ENCODE data around the gene CLCN6. TPM values are rescaled to one million over a fixed set of nuclear protein-coding genes. Genes with fewer than 3 reads are reported as not detected.

Gene CLCN6
- polyA plus RNA-seq, 1 donor (not counting 4 experiments of a cell fraction or from before 2014, with no cell fraction given): 7.4 TPM

GRCh38 chr1:11804666-11805421 is 1.1 kb upstream of the CLCN6 start:
- H3K27ac ChIP-seq (ENCODE audit: control insufficient read depth, insufficient read depth, low read length): peak overlapping the region; percentile 94
- H3K4me2 ChIP-seq (ENCODE audit: control insufficient read depth, extremely low read depth, insufficient read depth, low read depth, low read length): peak overlapping the region; percentile 100
- TF ChIP-seq EZH2 (IDR thresholded peaks at IDR 0.05; ENCODE audit: low read length) (no peak), CTCF (optimal IDR thresholded peaks at IDR 0.05 in 1 of 3, IDR thresholded peaks at IDR 0.05 in 1 of 3, conservative IDR thresholded peaks at IDR 0.05 in 1 of 3; ENCODE audit: extremely low read depth in 1 of 3, insufficient read depth in 2 of 3, low read length in 3 of 3) (no peak)
- no peaks in the 10 kb centered on the region for H4K20me1 ChIP-seq (ENCODE audit: control insufficient read depth, extremely low read depth, insufficient read depth, low read length)
- peaks cover 12 to 16% of the 10 kb centered on the region in 2 experiments for H3K36me3 ChIP-seq (ENCODE audit: control insufficient read depth in 2 of 2, extremely low read depth in 1 of 2, insufficient read depth in 2 of 2, low read length in 2 of 2)
- H3K9ac ChIP-seq (ENCODE audit: control insufficient read depth, extremely low read depth, insufficient read depth, low read length): peak overlapping the region; percentile 97
- no peaks in the 10 kb centered on the region for H3K9me1 ChIP-seq (ENCODE audit: control insufficient read depth, extremely low read depth, insufficient read depth, low read length)
- no peaks in the 10 kb centered on the region for H3K27me3 ChIP-seq (ENCODE audit: control insufficient read depth, extremely low read depth, insufficient read depth, low read length)
- H3K4me3 ChIP-seq (ENCODE audit: control insufficient read depth in 2 of 3, extremely low read depth in 1 of 3, insufficient read depth in 2 of 3, low read depth in 1 of 3, low read length in 3 of 3): peak overlapping the region; percentile 65 to 98 (median 84)
- peak; percentile 66 for DNase-seq (ENCODE audit: low read depth, low spot score)
- peaks cover 49% of the 10 kb centered on the region for H3K4me1 ChIP-seq (ENCODE audit: control insufficient read depth, extremely low read depth, insufficient read depth, low read length)
- peak overlapping the region; percentile 66 for H2AFZ ChIP-seq (ENCODE audit: control insufficient read depth, low read length)
- peak; percentile 63 for FAIRE-seq
- dilution Hi-C loops (cut with MboI; ENCODE audit: extremely low pct_ligation_motif_present, low sequenced_read_pairs): no loop called here
- peaks cover 33% of the 10 kb centered on the region for H3K79me2 ChIP-seq (ENCODE audit: control insufficient read depth, insufficient read depth, low read length)
- H3K9me3 ChIP-seq (ENCODE audit: control insufficient read depth, low read depth, low read length): no peaks in the 10 kb centered on the region

- peaks cover 9 to 14% of the 10 kb centered on the region in 2 experiments for H3K36me3 ChIP-seq (ENCODE audit: control insufficient read depth in 2 of 2, extremely low read depth in 1 of 2, insufficient read depth in 2 of 2, low read length in 2 of 2)
- H3K79me2 ChIP-seq (ENCODE audit: control insufficient read depth, insufficient read depth, low read length): peaks cover 45% of the 10 kb centered on the region
- H3K9ac ChIP-seq (ENCODE audit: control insufficient read depth, extremely low read depth, insufficient read depth, low read length): peak overlapping the region; percentile 88
- no peak for FAIRE-seq
- dilution Hi-C loops (cut with MboI; ENCODE audit: extremely low pct_ligation_motif_present, low sequenced_read_pairs): no loop called here
- no peaks in the 10 kb centered on the region for H3K27me3 ChIP-seq (ENCODE audit: control insufficient read depth, extremely low read depth, insufficient read depth, low read length)
- peak overlapping the region; percentile 65 to 98 (median 68) for H3K4me3 ChIP-seq (ENCODE audit: control insufficient read depth in 2 of 3, extremely low read depth in 1 of 3, insufficient read depth in 2 of 3, low read depth in 1 of 3, low read length in 3 of 3)
- H3K27ac ChIP-seq (ENCODE audit: control insufficient read depth, insufficient read depth, low read length): peak overlapping the region; percentile 94
- H4K20me1 ChIP-seq (ENCODE audit: control insufficient read depth, extremely low read depth, insufficient read depth, low read length): no peaks in the 10 kb centered on the region
- TF ChIP-seq EZH2 (IDR thresholded peaks at IDR 0.05; ENCODE audit: low read length): no peak
- TF ChIP-seq CTCF (optimal IDR thresholded peaks at IDR 0.05 in 1 of 3, IDR thresholded peaks at IDR 0.05 in 1 of 3, conservative IDR thresholded peaks at IDR 0.05 in 1 of 3; ENCODE audit: extremely low read depth in 1 of 3, insufficient read depth in 2 of 3, low read length in 3 of 3): no peak
- H3K4me2 ChIP-seq (ENCODE audit: control insufficient read depth, extremely low read depth, insufficient read depth, low read depth, low read length): peak overlapping the region; percentile 91
- no peak for DNase-seq (ENCODE audit: low read depth, low spot score)
- H3K9me1 ChIP-seq (ENCODE audit: control insufficient read depth, extremely low read depth, insufficient read depth, low read length): no peaks in the 10 kb centered on the region
- no peaks in the 10 kb centered on the region for H3K9me3 ChIP-seq (ENCODE audit: control insufficient read depth, low read depth, low read length)
- peaks cover 49% of the 10 kb centered on the region for H3K4me1 ChIP-seq (ENCODE audit: control insufficient read depth, extremely low read depth, insufficient read depth, low read length)
- peak overlapping the region; percentile 91 for H2AFZ ChIP-seq (ENCODE audit: control insufficient read depth, low read length)
Observed at GRCh38 chr1:11806307-11806936, 431 bp downstream of the CLCN6 start.

Measured in keratinocyte (primary cell).